Measurements from ENCODE around the gene ANKRD31.

DNA sequence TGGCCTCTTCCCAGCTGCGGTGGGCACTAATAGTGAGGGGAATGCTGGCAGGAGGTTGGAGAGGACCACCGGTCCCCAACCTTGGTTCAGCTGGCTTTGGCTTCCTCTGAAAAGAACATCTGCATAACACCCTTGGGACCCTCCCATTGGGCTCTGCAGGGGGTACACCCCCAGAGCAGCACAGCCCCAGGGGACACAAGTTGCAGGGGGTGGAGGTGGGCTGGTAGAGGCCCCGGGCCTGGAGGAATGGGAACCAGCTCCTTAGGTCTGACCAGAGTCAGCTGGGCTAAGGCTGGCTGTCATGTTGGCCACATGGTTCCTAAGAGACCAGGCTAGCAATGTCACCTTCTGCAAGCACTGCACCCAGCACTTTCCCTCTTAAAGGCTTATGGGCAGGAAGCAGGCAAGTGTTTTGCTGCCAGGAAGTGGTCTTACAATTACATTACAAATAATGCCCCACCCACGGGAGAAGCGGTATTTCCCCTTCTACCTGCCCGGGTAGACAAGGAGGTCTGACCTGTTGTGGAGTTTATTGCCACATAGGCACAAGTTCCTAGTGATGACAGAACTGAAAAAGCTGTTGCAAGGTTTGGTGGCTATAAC lies 202.4 kb downstream of the ANKRD31 start:
- no peak for TF ChIP-seq POLR2A (IDR thresholded peaks at IDR 0.05)
- TF ChIP-seq POLR2AphosphoS5 (IDR thresholded peaks at IDR 0.05; ENCODE audit: insufficient read depth in 1 of 2, low read depth in 1 of 2), result no peak

Measured in vagina (tissue), 2 donors.